T-helper 1 cell treated with Interleukin-12 subunit alpha and Interleukin-12 subunit beta and Interleukin-4 antibody, amounts not matched to agents 30 ng/mL and 1 ng/mL, for 36 hours (primary cell): ENCODE data around the gene F11R. TPM values are rescaled to one million over a fixed set of nuclear protein-coding genes. Genes with fewer than 3 reads are reported as not detected.
"Not testable (repeated sequence)": the region's sequence is repeated elsewhere in the genome, so short reads cannot be mapped to it uniquely, and the experiment has no call there.

Experiments used
- intact Hi-C: fragments of 100-400 bp; cut with micrococcal nuclease; formaldehyde crosslinking; loops from one replicate; pipeline ENCODE4 v1.15.1; 2024
- total RNA-seq: library from RNA; stranded (reverse); gene quantifications from 2 replicates; pipeline ENCODE4 v1.2.3, GENCODE V29; 2022

The F11R gene
- total RNA-seq, result 17.4 and 19.7 TPM in 2 replicates

- intact Hi-C loops, result loop anchor here (1.0 to 2.0 kb wide), 5 partner anchors 7 to 48 kb away; partner anchors contain the start of gene USF1
Measured at GRCh38 chr1:161020509-161021164, at the start of gene F11R. Gene F11R (minus strand): TSS chr1:161021152. CDS start chr1:161021073, 79 bp downstream.

- intact Hi-C loops, result loop anchor here (1.0 to 5.0 kb wide), 4 partner anchors 28 to 322 kb away; partner anchors contain the start of gene DEDD
Measured at GRCh38 chr1:161069731-161070270, 48.8 kb upstream of the F11R start, which contains the start of gene ARHGAP30. Gene ARHGAP30 (minus strand): TSS chr1:161069891. CDS start chr1:161069624, 267 bp downstream.

GRCh38 chr1:161069241-161069640 is 48.3 kb upstream of the F11R start:
- intact Hi-C loops, result loop anchor here (2.0 to 5.0 kb wide), 2 partner anchors 72 to 323 kb away; no protein-coding TSS in a partner anchor

GRCh38 chr1:161068306-161069234 is 47.6 kb upstream of the F11R start:
- intact Hi-C loops, result loop anchor here (1.0 to 5.0 kb wide), 8 partner anchors 23 to 324 kb away; partner anchors contain the start of genes F11R, UFC1 and USF1

- intact Hi-C loops, result loop anchor here (5.0 kb wide), 1 partner anchor 326 kb away; no protein-coding TSS in a partner anchor
Measured at GRCh38 chr1:161066694-161067093, 45.7 kb upstream of the F11R start.

GRCh38 chr1:161065681-161066080 is 44.7 kb upstream of the F11R start:
- intact Hi-C loops, result loop anchor here (5.0 kb wide), 1 partner anchor 327 kb away; no protein-coding TSS in a partner anchor

- intact Hi-C loops, result not testable (repeated sequence)
Measured at GRCh38 chr1:161063936-161064335, 43.0 kb upstream of the F11R start.

GRCh38 chr1:161061419-161061818 is 40.5 kb upstream of the F11R start:
- intact Hi-C loops, result no loop called here

GRCh38 chr1:161059293-161059692 is 38.3 kb upstream of the F11R start:
- intact Hi-C loops, result no loop called here

- intact Hi-C loops, result no loop called here
Measured at GRCh38 chr1:161054805-161055204, 33.9 kb upstream of the F11R start.

GRCh38 chr1:161054232-161054631 is 33.3 kb upstream of the F11R start:
- intact Hi-C loops, result no loop called here

GRCh38 chr1:161052899-161053298 is 31.9 kb upstream of the F11R start:
- intact Hi-C loops, result no loop called here

- intact Hi-C loops, result no loop called here
Measured at GRCh38 chr1:161051219-161051618, 30.3 kb upstream of the F11R start.

GRCh38 chr1:161048949-161049722 is 28.2 kb upstream of the F11R start:
- intact Hi-C loops, result loop anchor here (5.0 to 10.0 kb wide), 4 partner anchors 178 to 787 kb away; partner anchors contain the start of genes COPA, DCAF8, MPZ and NCSTN

GRCh38 chr1:161047436-161048420 is 26.8 kb upstream of the F11R start:
- intact Hi-C loops, result loop anchor here (2.0 to 10.0 kb wide), 5 partner anchors 180 to 785 kb away; partner anchors contain the start of genes COPA, DCAF8, MPZ and NCSTN

GRCh38 chr1:161046605-161047228 is 25.8 kb upstream of the F11R start:
- intact Hi-C loops, result loop anchor here (1.0 to 10.0 kb wide), 8 partner anchors 8 to 784 kb away; partner anchors contain the start of genes COPA, DCAF8, DEDD and MPZ

GRCh38 chr1:161045736-161046604 is 25.0 kb upstream of the F11R start, which contains the start of gene USF1:
Gene USF1 (minus strand): TSS chr1:161045977. CDS start chr1:161043275, 2,702 bp downstream.
- intact Hi-C loops, result loop anchor here (1.0 to 10.0 kb wide), 15 partner anchors 8 to 784 kb away; partner anchors contain the start of genes COPA, DCAF8, DEDD and F11R
